Hepatocyte (in vitro differentiated cells): ENCODE data around the gene LHFPL2.

ENCODE experiments used
- EZH2 ChIP-seq: fragments of 200-600 bp; sonication (generic); IDR thresholded peaks from 2 replicates; pipeline ENCODE4 v1.6.1; 2016; ENCODE audit warnings: antibody characterized with exemption, mild to moderate bottlenecking, borderline replicate concordance
- TF ChIP-seq, protein P1 (sequence below): fragments of 200-600 bp; sonication (generic); IDR thresholded peaks from 2 replicates; pipeline ENCODE4 v1.5.1; 2016; ENCODE audit warnings: antibody characterized with exemption, mild to moderate bottlenecking; ENCODE audit not compliant: poor library complexity

DNA sequence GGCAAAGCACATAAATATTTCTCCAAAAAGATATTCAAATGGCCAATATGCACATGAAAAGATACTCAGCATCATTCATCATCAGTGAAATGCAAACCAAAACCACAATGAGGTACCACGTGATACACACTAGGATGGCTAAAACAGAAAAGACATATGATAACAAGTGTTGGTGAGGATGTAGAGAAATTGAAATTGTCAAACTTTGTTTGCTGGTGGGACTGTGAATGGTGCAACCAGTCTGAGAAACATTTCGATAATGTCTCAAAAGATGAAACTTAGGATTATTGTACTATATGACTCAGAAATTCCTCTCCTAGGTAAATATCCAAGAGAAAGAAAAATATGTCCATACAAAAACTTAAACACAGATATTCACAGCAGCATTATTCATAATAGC, 8.6 kb upstream of the LHFPL2 start:
- TF ChIP-seq, protein P1, sequence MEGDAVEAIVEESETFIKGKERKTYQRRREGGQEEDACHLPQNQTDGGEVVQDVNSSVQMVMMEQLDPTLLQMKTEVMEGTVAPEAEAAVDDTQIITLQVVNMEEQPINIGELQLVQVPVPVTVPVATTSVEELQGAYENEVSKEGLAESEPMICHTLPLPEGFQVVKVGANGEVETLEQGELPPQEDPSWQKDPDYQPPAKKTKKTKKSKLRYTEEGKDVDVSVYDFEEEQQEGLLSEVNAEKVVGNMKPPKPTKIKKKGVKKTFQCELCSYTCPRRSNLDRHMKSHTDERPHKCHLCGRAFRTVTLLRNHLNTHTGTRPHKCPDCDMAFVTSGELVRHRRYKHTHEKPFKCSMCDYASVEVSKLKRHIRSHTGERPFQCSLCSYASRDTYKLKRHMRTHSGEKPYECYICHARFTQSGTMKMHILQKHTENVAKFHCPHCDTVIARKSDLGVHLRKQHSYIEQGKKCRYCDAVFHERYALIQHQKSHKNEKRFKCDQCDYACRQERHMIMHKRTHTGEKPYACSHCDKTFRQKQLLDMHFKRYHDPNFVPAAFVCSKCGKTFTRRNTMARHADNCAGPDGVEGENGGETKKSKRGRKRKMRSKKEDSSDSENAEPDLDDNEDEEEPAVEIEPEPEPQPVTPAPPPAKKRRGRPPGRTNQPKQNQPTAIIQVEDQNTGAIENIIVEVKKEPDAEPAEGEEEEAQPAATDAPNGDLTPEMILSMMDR: no peak
- TF ChIP-seq EZH2: no peak
